ENCODE measurements around the gene CLSTN2. TPM values are rescaled to one million over a fixed set of nuclear protein-coding genes. Genes with fewer than 3 reads are reported as not detected.

CLSTN2 gene
- total RNA-seq, 1 experiment from 2014 or later = 0.68 TPM

- no peak for TF ChIP-seq CTCF (conservative IDR thresholded peaks at IDR 0.05)
- Mint-ChIP-seq H3K9me3 (no peaks in the 10 kb centered on the region; a peak in 1 of 5 replicates), H3K4me1 (peaks cover 0 to 4% of the 10 kb centered on the region in 2 experiments; a peak in 2 of 4 replicates), H3K36me3 (ENCODE audit: insufficient read depth in 1 of 3, low read depth in 3 of 3) (no peaks in the 10 kb centered on the region), H3K27me3 (ENCODE audit: low read depth) (peaks cover 2% of the 10 kb centered on the region; the same call in 1 of the 2 replicates), H3K27ac (no peak overlapping the region), H3K4me3 (no peak overlapping the region)
- no peak overlapping the region for H3K56ac ChIP-seq (ENCODE audit: insufficient read length, low read depth, low read length)
- no peak overlapping the region for H3K4me2 ChIP-seq (ENCODE audit: insufficient read depth, insufficient read length, low read length)
- no peaks in the 10 kb centered on the region for H3K79me2 ChIP-seq (ENCODE audit: insufficient read depth, low read length)
- no peak overlapping the region for H3K4ac ChIP-seq (ENCODE audit: low read depth, low read length)
- no peaks in the 10 kb centered on the region for H3K4me1 ChIP-seq (ENCODE audit: insufficient read depth, low read length)
- H3K23me2 ChIP-seq (ENCODE audit: insufficient read length, low read depth, low read length, poor library complexity, severe bottlenecking) = no peaks in the 10 kb centered on the region
- no CpG with 5 or more reads among the region's 7 CpGs for WGBS (ENCODE audit: extremely low coverage, insufficient read length, low lambda C conversion rate)
- H2BK20ac ChIP-seq (ENCODE audit: low read depth, low read length, poor library complexity, severe bottlenecking) = no peak overlapping the region
- no peak overlapping the region for H4K8ac ChIP-seq (replicated peaks; ENCODE audit: insufficient read length, low read depth, low read length)
- no peak overlapping the region for H2AK5ac ChIP-seq (ENCODE audit: insufficient read length, low read length)
- H2BK120ac ChIP-seq (ENCODE audit: low read depth, low read length, poor library complexity, severe bottlenecking) = no peak overlapping the region
- H3K9me3 ChIP-seq (ENCODE audit: control insufficient read depth, low read depth, low read length) = no peaks in the 10 kb centered on the region
- DNase-seq = no peak
- no peak overlapping the region for H2BK15ac ChIP-seq (ENCODE audit: low read depth, low read length)
- no peak overlapping the region for H3T11ph ChIP-seq (ENCODE audit: low read length)
- H4K91ac ChIP-seq (ENCODE audit: insufficient read length, low read depth, low read length) = no peak overlapping the region
- H2AFZ ChIP-seq (ENCODE audit: low read length) = no peak overlapping the region
- H3K27me3 ChIP-seq (ENCODE audit: insufficient read depth, low read length) = no peaks in the 10 kb centered on the region
- H3K14ac ChIP-seq (ENCODE audit: insufficient read depth, low read length) = no peak overlapping the region
- no peaks in the 10 kb centered on the region for H3K79me1 ChIP-seq (ENCODE audit: insufficient read depth, low read depth, low read length, poor library complexity, severe bottlenecking)
- no peak overlapping the region for H2BK12ac ChIP-seq (ENCODE audit: insufficient read length, low read depth, low read length)
- no peak overlapping the region for H2BK5ac ChIP-seq (ENCODE audit: insufficient read length, low read length)
- no peak overlapping the region for H3K23ac ChIP-seq (ENCODE audit: insufficient read length, low read depth, low read length)
- no peak overlapping the region for H3K18ac ChIP-seq (ENCODE audit: insufficient read length, low read depth, low read length)
- no peak overlapping the region for H3K9ac ChIP-seq (ENCODE audit: extremely low read depth, insufficient read length, low read length)
- H4K5ac ChIP-seq (ENCODE audit: insufficient read length, low read depth, low read length) = no peak overlapping the region
- no peaks in the 10 kb centered on the region for H4K20me1 ChIP-seq (ENCODE audit: control insufficient read depth, insufficient read depth, insufficient read length)
- H3K27ac ChIP-seq (ENCODE audit: insufficient read length, low read depth, low read length) = no peak overlapping the region
Observed at GRCh38 chr3:140152851-140153639, 218.1 kb downstream of the CLSTN2 start.

Data from H9 (cell line).